HL-60 (cell line): ENCODE data around the gene IGFALS.

ENCODE experiments used
- DNase-seq, 2 experiments: peaks; one replicate each; pipeline ENCODE4 v3.0.0-alpha.2; 2010 to 2020; ENCODE audit warnings: low read depth in 1 of 2, low spot score in 1 of 2
- H3K27ac ChIP-seq: fragments of 250-450 bp; sonication (Bioruptor Pico); replicated peaks from 2 replicates; pipeline ENCODE4 v1.5.1; 2020; ENCODE audit warnings: mild to moderate bottlenecking, moderate library complexity
- H3K27me3 ChIP-seq: fragments of 250-450 bp; sonication (Bioruptor Pico); 2 replicates; pipeline ENCODE4 v1.5.1; 2021; ENCODE audit warnings: mild to moderate bottlenecking, moderate library complexity; ENCODE audit not compliant: insufficient read depth, poor library complexity, severe bottlenecking
- H3K4me3 ChIP-seq: replicated peaks from 2 replicates; pipeline ENCODE4 v1.5.1; 2011; ENCODE audit warnings: mild to moderate bottlenecking, control low read depth, low read length; ENCODE audit not compliant: insufficient read depth
- GABPA ChIP-seq: IDR thresholded peaks from 2 replicates; pipeline ENCODE4 v1.6.1; 2012; ENCODE audit warnings: low read depth
- POLR2AphosphoS5 ChIP-seq: IDR thresholded peaks from 2 replicates; pipeline ENCODE4 v1.6.1; 2012; ENCODE audit warnings: low read depth
- SPI1 ChIP-seq: IDR thresholded peaks from 2 replicates; pipeline ENCODE4 v1.6.1; 2012; ENCODE audit warnings: low read depth, mild to moderate bottlenecking, borderline replicate concordance
- TF ChIP-seq, protein P1 (sequence below): IDR thresholded peaks from 2 replicates; pipeline ENCODE4 v1.6.1; 2012; ENCODE audit warnings: low read depth; ENCODE audit not compliant: insufficient replicate concordance
- TF ChIP-seq, protein P2 (sequence below): IDR thresholded peaks from one replicate; pipeline ENCODE4 v1.5.1; 2011; ENCODE audit warnings: low read length, control low read depth, inconsistent platforms; ENCODE audit not compliant: insufficient read depth

IGFALS gene

GRCh38 chr16:1766231-1766630, 27.3 kb downstream of the IGFALS start:
- no peak for DNase-seq
- TF ChIP-seq POLR2AphosphoS5 (no peak), GABPA (no peak), SPI1 (no peak)
- TF ChIP-seq, protein P1, sequence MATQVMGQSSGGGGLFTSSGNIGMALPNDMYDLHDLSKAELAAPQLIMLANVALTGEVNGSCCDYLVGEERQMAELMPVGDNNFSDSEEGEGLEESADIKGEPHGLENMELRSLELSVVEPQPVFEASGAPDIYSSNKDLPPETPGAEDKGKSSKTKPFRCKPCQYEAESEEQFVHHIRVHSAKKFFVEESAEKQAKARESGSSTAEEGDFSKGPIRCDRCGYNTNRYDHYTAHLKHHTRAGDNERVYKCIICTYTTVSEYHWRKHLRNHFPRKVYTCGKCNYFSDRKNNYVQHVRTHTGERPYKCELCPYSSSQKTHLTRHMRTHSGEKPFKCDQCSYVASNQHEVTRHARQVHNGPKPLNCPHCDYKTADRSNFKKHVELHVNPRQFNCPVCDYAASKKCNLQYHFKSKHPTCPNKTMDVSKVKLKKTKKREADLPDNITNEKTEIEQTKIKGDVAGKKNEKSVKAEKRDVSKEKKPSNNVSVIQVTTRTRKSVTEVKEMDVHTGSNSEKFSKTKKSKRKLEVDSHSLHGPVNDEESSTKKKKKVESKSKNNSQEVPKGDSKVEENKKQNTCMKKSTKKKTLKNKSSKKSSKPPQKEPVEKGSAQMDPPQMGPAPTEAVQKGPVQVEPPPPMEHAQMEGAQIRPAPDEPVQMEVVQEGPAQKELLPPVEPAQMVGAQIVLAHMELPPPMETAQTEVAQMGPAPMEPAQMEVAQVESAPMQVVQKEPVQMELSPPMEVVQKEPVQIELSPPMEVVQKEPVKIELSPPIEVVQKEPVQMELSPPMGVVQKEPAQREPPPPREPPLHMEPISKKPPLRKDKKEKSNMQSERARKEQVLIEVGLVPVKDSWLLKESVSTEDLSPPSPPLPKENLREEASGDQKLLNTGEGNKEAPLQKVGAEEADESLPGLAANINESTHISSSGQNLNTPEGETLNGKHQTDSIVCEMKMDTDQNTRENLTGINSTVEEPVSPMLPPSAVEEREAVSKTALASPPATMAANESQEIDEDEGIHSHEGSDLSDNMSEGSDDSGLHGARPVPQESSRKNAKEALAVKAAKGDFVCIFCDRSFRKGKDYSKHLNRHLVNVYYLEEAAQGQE, result no peak
- TF ChIP-seq, protein P2, sequence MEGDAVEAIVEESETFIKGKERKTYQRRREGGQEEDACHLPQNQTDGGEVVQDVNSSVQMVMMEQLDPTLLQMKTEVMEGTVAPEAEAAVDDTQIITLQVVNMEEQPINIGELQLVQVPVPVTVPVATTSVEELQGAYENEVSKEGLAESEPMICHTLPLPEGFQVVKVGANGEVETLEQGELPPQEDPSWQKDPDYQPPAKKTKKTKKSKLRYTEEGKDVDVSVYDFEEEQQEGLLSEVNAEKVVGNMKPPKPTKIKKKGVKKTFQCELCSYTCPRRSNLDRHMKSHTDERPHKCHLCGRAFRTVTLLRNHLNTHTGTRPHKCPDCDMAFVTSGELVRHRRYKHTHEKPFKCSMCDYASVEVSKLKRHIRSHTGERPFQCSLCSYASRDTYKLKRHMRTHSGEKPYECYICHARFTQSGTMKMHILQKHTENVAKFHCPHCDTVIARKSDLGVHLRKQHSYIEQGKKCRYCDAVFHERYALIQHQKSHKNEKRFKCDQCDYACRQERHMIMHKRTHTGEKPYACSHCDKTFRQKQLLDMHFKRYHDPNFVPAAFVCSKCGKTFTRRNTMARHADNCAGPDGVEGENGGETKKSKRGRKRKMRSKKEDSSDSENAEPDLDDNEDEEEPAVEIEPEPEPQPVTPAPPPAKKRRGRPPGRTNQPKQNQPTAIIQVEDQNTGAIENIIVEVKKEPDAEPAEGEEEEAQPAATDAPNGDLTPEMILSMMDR, result no peak
- no peaks in the 10 kb centered on the region for H3K27me3 ChIP-seq

DNA sequence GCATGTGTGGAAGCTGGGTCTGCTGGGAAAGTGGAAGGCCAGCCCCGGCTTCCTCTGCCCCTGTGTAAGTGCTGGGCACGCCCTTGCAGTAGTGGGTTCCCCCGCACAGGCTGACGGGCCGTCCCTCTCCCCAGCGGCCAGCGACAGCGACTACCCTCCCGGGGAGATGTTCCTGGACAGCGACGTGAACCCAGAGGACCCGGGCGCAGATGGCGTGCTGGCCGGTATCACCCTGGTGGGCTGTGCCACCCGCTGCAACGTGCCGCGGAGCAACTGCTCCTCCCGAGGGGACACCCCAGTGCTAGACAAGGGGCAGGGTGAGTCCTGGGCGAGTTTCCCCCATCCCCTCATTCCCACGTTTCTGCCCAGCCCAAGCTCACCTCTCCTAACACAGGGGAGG, 27.7 kb downstream of the IGFALS start:
- TF ChIP-seq, protein P2, result no peak
- no peak for TF ChIP-seq SPI1
- no peak for TF ChIP-seq GABPA
- TF ChIP-seq POLR2AphosphoS5, result no peak
- TF ChIP-seq, protein P1, result no peak
- DNase-seq, result no peak
- Histone ChIP-seq H3K4me3 (no peak overlapping the region), H3K27ac (no peak overlapping the region), H3K27me3 (no peaks in the 10 kb centered on the region)

More at GRCh38 chr16:1766231-1766630, 27.3 kb downstream of the IGFALS start:
- no peak overlapping the region for H3K27ac ChIP-seq
- no peak overlapping the region for H3K4me3 ChIP-seq

- Histone ChIP-seq H3K4me3 (no peak overlapping the region), H3K27ac (no peak overlapping the region), H3K27me3 (no peaks in the 10 kb centered on the region)
- TF ChIP-seq, protein P2, result no peak
- TF ChIP-seq POLR2AphosphoS5 (no peak), GABPA (no peak), SPI1 (no peak)
- TF ChIP-seq, protein P1, result no peak
- no peak for DNase-seq
These were observed 28.5 kb downstream of the IGFALS start for GRCh38 chr16:1764971-1765370.
